GM19452 (cell line): ENCODE measurements around the gene TMEM200B.
"Not testable (repeated sequence)": the region's sequence is repeated elsewhere in the genome, so short reads cannot be mapped to it uniquely, and the experiment has no call there.

Experiments
- ATAC-seq: cut with Tn5 transposase; IDR thresholded peaks from one replicate; pipeline ENCODE4 v1.9.1; 2021; ENCODE audit not compliant: unreplicated experiment

Gene TMEM200B

GRCh38 chr1:29123887-29124365 is at the start of gene TMEM200B:
Gene TMEM200B, minus strand, starts transcription at chr1:29123903. Its CDS starts 2,075 bp downstream, at chr1:29121828.
- no peak for ATAC-seq

- ATAC-seq: no peak
Observed at GRCh38 chr1:29172415-29172939, 48.8 kb upstream of the TMEM200B start.

GRCh38 chr1:29171521-29171920 is 47.8 kb upstream of the TMEM200B start:
- no peak for ATAC-seq

- ATAC-seq: no peak
Observed at GRCh38 chr1:29171089-29171488, 47.4 kb upstream of the TMEM200B start.

GRCh38 chr1:29169976-29170375 is 46.3 kb upstream of the TMEM200B start:
- no peak for ATAC-seq

GRCh38 chr1:29167904-29168303 is 44.2 kb upstream of the TMEM200B start:
- no peak for ATAC-seq

GRCh38 chr1:29166291-29166878 is 42.7 kb upstream of the TMEM200B start:
- ATAC-seq: no peak

GRCh38 chr1:29164588-29164987 is 40.9 kb upstream of the TMEM200B start:
- no peak for ATAC-seq

GRCh38 chr1:29162476-29163138 is 38.9 kb upstream of the TMEM200B start:
- no peak for ATAC-seq

- ATAC-seq: no peak
Observed at GRCh38 chr1:29162025-29162424, 38.3 kb upstream of the TMEM200B start.

- ATAC-seq: no peak
Observed at GRCh38 chr1:29159773-29160172, 36.1 kb upstream of the TMEM200B start.

GRCh38 chr1:29157269-29157601 is 33.5 kb upstream of the TMEM200B start:
- ATAC-seq: no peak

GRCh38 chr1:29156543-29157268 is 33.0 kb upstream of the TMEM200B start:
- ATAC-seq: no peak

- ATAC-seq: no peak
Observed at GRCh38 chr1:29152046-29152805, 28.5 kb upstream of the TMEM200B start.

GRCh38 chr1:29150346-29150745 is 26.6 kb upstream of the TMEM200B start:
- not testable (repeated sequence) for ATAC-seq

GRCh38 chr1:29148656-29149491 is 25.2 kb upstream of the TMEM200B start:
- ATAC-seq: no peak

GRCh38 chr1:29145739-29146437 is 22.2 kb upstream of the TMEM200B start:
- no peak for ATAC-seq

GRCh38 chr1:29144178-29144577 is 20.5 kb upstream of the TMEM200B start:
- no peak for ATAC-seq

- no peak for ATAC-seq
Observed at GRCh38 chr1:29142714-29143113, 19.0 kb upstream of the TMEM200B start.
